Adrenal gland (tissue), 12 donors: Measurements from ENCODE around the gene HOXD12. TPM values are rescaled to one million over a fixed set of nuclear protein-coding genes. Genes with fewer than 3 reads are reported as not detected.

Experiments
- DNase-seq, 7 donors: peaks; one replicate each; pipeline ENCODE4 v3.0.0-alpha.2; 2019 to 2020
- H3K27ac ChIP-seq, 5 donors: fragments of 200-600 bp; sonication (generic) in 4 of 5; 1 replicate in 3 of 5; 2 replicates in 2 of 5; pipeline versions ENCODE4 v1.5.1 to v1.8.0; 2016 to 2020; ENCODE audit warnings: mild to moderate bottlenecking in 1 of 5
- H3K27me3 ChIP-seq: fragments of 200-600 bp; 2 replicates; pipeline ENCODE4 v1.8.0; 2021
- H3K36me3 ChIP-seq, 2 donors: fragments of 200-600 bp; replicated peaks in 1 of 2; 1 replicate in 1 of 2; 2 replicates in 1 of 2; pipeline versions ENCODE4 v1.5.1 to v1.8.0; 2018 to 2022
- H3K4me1 ChIP-seq, 2 donors: fragments of 200-600 bp; replicated peaks in 1 of 2; 1 replicate in 1 of 2; 2 replicates in 1 of 2; pipeline versions ENCODE4 v1.5.1 to v1.8.0; 2018 to 2021
- H3K4me3 ChIP-seq, 4 donors: fragments of 200-600 bp; sonication (generic) in 3 of 4; one replicate each; pipeline ENCODE4 v1.5.1; 2016 to 2018
- H3K9me3 ChIP-seq, 3 donors: fragments of 200-600 bp; sonication (generic) in 1 of 3; replicated peaks in 1 of 3; 1 replicate in 2 of 3; 2 replicates in 1 of 3; pipeline versions ENCODE4 v1.5.1 to v1.8.0; 2016 to 2021
- POLR2A ChIP-seq, 2 donors: fragments of 450-650 bp; IDR thresholded peaks; one replicate each; pipeline ENCODE4 v1.6.1; 2017; ENCODE audit warnings: antibody characterized with exemption in 2 of 2, mild to moderate bottlenecking in 2 of 2, moderate library complexity in 1 of 2
- WGBS, 4 donors: extraction: QIAGEN DNeasy Blood & Tissue Kit in 2 of 4; methylation state at CpG; one replicate each; pipeline versions ENCODE4 v1.1.5 to v1.1.7; 2013 to 2017; 5-methylcytosine and 5-hydroxymethylcytosine counted together
- intact Hi-C, 2 donors: fragments of 100-400 bp; cut with DNase I; formaldehyde crosslinking; loops; one replicate each; pipeline versions ENCODE4 v1.14.1 to v1.15.0; 2022 to 2023
- polyA plus RNA-seq, 3 donors: library from polyadenylated mRNA; stranded (reverse); fragments of 200-250 nt in 2 of 3; fragments of 350-450 nt in 1 of 3; fragmentation: Illumina TruSeq in 1 of 3; extraction: RNeasy Lipid Tissue Mini Kit (QIAGEN cat#74804) in 1 of 3; gene quantifications; one replicate each; pipeline ENCODE4 v1.2.3, GENCODE V29; 2013 to 2014
- total RNA-seq, 9 donors: library from RNA; depleted of rRNA in 4 of 9; stranded (reverse); fragments of >200 nt in 4 of 9; fragments of 120-200 nt in 1 of 9; fragmentation: NEBNext Ultra II Directional in 1 of 9; extraction: Animal tissue kit (Norgen Biotek cat#: 25700) in 1 of 9; gene quantifications; one replicate each; pipeline versions ENCODE4 v1.1.0 to v1.2.4, GENCODE V29; 2013 to 2023
- TF ChIP-seq, protein P1 (sequence below), 6 experiments: fragments of 450-650 bp in 4 of 6; fragments of 200-600 bp in 2 of 6; sonication (generic) in 1 of 6; IDR thresholded peaks; 1 replicate in 5 of 6; 2 replicates in 1 of 6; pipeline versions ENCODE4 v1.5.1 to v1.8.0; 2016 to 2021; ENCODE audit warnings: antibody characterized with exemption in 6 of 6, mild to moderate bottlenecking in 2 of 6, moderate library complexity in 1 of 6
- donor health status: healthy with polysubstance abuse.
- donor health status: Bipolar disorder and iron deficiency.
- donor health status: DM: yes; HTN: yes; CAD: no.
- donor health status: DM: no; HTN: no; CAD: no.
- donor health status: DM: no; HTN: no; CAD: no.
- donor health status: DM: yes; HTN: yes; CAD: no.

Gene HOXD12
- total and polyA plus RNA-seq, 12 donors: not detected

DNA sequence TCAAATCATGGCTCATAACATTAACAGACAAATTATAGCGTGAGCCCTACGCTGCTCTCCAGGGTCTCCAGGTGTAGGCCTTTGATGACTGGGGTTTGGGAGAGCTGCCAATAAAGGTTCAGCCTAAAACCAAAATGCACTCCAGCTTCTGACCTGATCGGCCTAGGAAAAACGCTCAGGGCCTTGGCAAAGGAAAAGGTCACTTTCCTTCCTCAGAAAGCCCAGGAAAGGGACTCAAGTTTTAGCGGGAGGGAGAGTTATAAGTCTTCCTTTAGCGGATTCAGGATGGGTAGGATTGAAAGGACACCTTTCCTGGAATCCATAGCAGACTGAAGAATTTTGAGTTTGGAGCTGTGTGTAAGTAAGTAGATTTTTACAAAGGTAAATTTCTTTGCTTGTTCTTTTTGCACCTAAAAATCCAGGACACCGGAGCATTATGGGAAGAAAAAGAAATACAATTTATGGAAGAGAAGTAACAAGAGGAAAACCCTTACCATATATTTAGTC, 24.6 kb upstream of the HOXD12 start:
- H3K4me1 ChIP-seq: peaks cover 0 to 3% of the 10 kb centered on the region in 2 donors
- no peaks in the 10 kb centered on the region for H3K36me3 ChIP-seq
- 16 to 46% (median 35%) methylated on average over 7 of the region's 7 CpGs for WGBS, 4 donors
- intact Hi-C loops: no loop called here
- H3K4me3 ChIP-seq: no peak overlapping the region
- DNase-seq: no peak
- peaks cover 96% of the 10 kb centered on the region for H3K27me3 ChIP-seq
- TF ChIP-seq, protein P1, sequence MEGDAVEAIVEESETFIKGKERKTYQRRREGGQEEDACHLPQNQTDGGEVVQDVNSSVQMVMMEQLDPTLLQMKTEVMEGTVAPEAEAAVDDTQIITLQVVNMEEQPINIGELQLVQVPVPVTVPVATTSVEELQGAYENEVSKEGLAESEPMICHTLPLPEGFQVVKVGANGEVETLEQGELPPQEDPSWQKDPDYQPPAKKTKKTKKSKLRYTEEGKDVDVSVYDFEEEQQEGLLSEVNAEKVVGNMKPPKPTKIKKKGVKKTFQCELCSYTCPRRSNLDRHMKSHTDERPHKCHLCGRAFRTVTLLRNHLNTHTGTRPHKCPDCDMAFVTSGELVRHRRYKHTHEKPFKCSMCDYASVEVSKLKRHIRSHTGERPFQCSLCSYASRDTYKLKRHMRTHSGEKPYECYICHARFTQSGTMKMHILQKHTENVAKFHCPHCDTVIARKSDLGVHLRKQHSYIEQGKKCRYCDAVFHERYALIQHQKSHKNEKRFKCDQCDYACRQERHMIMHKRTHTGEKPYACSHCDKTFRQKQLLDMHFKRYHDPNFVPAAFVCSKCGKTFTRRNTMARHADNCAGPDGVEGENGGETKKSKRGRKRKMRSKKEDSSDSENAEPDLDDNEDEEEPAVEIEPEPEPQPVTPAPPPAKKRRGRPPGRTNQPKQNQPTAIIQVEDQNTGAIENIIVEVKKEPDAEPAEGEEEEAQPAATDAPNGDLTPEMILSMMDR (IDR thresholded peaks at IDR 0.05): no peak
- TF ChIP-seq POLR2A (IDR thresholded peaks at IDR 0.05): no peak
- H3K9me3 ChIP-seq: no peaks in the 10 kb centered on the region
- H3K27ac ChIP-seq: no peak overlapping the region

DNA sequence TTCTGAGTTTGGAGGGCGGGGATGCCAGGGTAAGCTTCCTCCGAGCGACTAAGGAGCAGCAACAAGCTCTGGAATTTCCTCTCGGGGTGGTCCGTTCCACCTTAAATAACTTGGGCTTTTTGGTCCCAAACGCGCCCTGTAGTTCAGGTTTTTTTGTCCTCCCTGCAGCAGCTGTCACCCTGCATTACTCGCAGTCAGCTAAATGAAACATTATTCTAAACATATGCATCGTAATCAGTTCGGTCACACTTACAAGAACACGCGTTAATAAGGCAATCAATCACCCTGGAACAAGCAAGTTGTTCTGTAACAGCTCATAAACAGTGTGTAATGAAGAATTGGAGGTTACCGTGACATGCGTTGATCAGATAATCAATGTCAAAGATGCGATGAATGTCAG, 24.1 kb upstream of the HOXD12 start:
- Histone ChIP-seq H3K36me3 (no peaks in the 10 kb centered on the region), H3K27me3 (peaks cover 98% of the 10 kb centered on the region), H3K4me1 (peaks cover 0 to 4% of the 10 kb centered on the region in 2 donors), H3K27ac (no peak overlapping the region), H3K4me3 (no peak overlapping the region), H3K9me3 (no peaks in the 10 kb centered on the region)
- no peak for DNase-seq
- 13 to 14% (median 13%) methylated on average over 15 of the region's 15 CpGs for WGBS, 4 donors
- no peak for TF ChIP-seq POLR2A (IDR thresholded peaks at IDR 0.05)
- TF ChIP-seq, protein P1 (IDR thresholded peaks at IDR 0.05): no peak
- intact Hi-C loops: no loop called here

DNA sequence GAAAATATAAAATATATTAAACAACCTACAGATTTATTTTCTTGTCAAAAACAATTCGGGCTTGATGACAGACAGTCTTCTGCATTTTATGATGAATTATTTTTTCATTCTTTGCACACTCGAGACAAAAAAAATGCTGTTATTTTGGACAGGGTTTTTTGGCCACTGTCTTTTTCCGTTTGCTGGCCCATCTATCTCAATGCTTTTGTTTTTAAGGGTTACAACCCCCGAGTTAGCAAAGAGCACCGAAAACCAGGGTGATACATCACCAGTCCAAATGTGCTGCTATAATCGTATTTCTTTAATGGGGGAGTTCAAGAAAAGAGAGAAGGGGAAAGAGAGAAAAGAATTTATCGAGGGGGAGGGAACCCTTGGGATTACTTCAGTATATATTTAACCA, 23.5 kb upstream of the HOXD12 start:
- Histone ChIP-seq H3K9me3 (no peaks in the 10 kb centered on the region), H3K36me3 (no peaks in the 10 kb centered on the region), H3K27me3 (peaks cover 98% of the 10 kb centered on the region), H3K4me3 (no peak overlapping the region), H3K4me1 (peaks cover 0 to 4% of the 10 kb centered on the region in 2 donors), H3K27ac (no peak overlapping the region)
- DNase-seq: no peak
- intact Hi-C loops: no loop called here
- 16 to 26% (median 17%) methylated on average over 7 of the region's 7 CpGs for WGBS, 4 donors
- TF ChIP-seq, protein P1 (IDR thresholded peaks at IDR 0.05): no peak
- TF ChIP-seq POLR2A (IDR thresholded peaks at IDR 0.05): no peak

DNA sequence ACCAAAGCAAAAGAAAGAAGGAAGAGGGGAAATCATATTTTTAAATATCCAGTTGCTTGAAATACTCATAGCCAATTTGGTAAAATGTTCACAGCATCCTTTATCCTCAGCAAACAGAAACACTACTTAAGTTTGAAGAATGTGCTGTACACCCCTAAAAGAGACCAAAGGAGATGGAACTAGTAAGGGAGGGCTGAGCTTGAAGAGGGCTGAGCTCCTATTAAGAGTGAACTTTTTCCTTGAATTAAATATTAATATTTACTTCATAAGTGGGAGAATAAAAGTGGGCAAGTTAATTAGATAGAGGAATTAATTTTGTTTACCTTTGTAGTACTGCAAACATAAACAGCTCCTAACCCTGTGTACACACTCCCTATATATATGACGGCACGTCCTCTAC, 22.8 kb upstream of the HOXD12 start:
- intact Hi-C loops: no loop called here
- Histone ChIP-seq H3K36me3 (no peaks in the 10 kb centered on the region), H3K27ac (no peak overlapping the region), H3K4me1 (peaks cover 0 to 4% of the 10 kb centered on the region in 2 donors), H3K4me3 (no peak overlapping the region), H3K27me3 (peaks cover 98% of the 10 kb centered on the region), H3K9me3 (no peaks in the 10 kb centered on the region)
- WGBS, 4 donors: 19 to 37% (median 29%) methylated on average over 2 of the region's 2 CpGs
- TF ChIP-seq POLR2A (IDR thresholded peaks at IDR 0.05): no peak
- TF ChIP-seq, protein P1 (IDR thresholded peaks at IDR 0.05): no peak
- DNase-seq: no peak
